ENCODE measurements around the gene TTBK1.

GRCh38 chr6:43219814-43220213, 23.5 kb upstream of the TTBK1 start:
- TF ChIP-seq, protein P1, sequence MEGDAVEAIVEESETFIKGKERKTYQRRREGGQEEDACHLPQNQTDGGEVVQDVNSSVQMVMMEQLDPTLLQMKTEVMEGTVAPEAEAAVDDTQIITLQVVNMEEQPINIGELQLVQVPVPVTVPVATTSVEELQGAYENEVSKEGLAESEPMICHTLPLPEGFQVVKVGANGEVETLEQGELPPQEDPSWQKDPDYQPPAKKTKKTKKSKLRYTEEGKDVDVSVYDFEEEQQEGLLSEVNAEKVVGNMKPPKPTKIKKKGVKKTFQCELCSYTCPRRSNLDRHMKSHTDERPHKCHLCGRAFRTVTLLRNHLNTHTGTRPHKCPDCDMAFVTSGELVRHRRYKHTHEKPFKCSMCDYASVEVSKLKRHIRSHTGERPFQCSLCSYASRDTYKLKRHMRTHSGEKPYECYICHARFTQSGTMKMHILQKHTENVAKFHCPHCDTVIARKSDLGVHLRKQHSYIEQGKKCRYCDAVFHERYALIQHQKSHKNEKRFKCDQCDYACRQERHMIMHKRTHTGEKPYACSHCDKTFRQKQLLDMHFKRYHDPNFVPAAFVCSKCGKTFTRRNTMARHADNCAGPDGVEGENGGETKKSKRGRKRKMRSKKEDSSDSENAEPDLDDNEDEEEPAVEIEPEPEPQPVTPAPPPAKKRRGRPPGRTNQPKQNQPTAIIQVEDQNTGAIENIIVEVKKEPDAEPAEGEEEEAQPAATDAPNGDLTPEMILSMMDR (IDR thresholded peaks at IDR 0.05): no peak
- no peak for TF ChIP-seq POLR2A (IDR thresholded peaks at IDR 0.05)
